Aorta (tissue), 5 donors: ENCODE results near the gene GPA33. TPM values are rescaled to one million over a fixed set of nuclear protein-coding genes. Genes with fewer than 3 reads are reported as not detected.
A peak's percentile ranks its signal among the peaks of the same experiment; 100 is the strongest.

ENCODE experiments used
- ATAC-seq: fragments of 200-7000 bp; cut with Tn5 transposase; one replicate; pipeline ENCODE4 v1.9.1; 2022; ENCODE audit warnings: moderate library complexity; ENCODE audit not compliant: low FRiP score
- DNase-seq, 2 donors: peaks; one replicate each; pipeline ENCODE4 v3.0.0-alpha.2; 2020
- H3K27ac ChIP-seq, 2 donors: one replicate each; pipeline ENCODE4 v1.5.1; 2013; ENCODE audit warnings: low read length in 2 of 2, mild to moderate bottlenecking in 2 of 2, moderate library complexity in 2 of 2, control low read depth in 1 of 2, inconsistent platforms in 1 of 2, low read depth in 1 of 2
- H3K27me3 ChIP-seq, 2 donors: one replicate each; pipeline ENCODE4 v1.6.1; 2013; ENCODE audit warnings: control low read depth in 1 of 2, low read length in 1 of 2, mild to moderate bottlenecking in 1 of 2, moderate library complexity in 1 of 2; ENCODE audit not compliant: insufficient read depth in 2 of 2, control insufficient read depth in 1 of 2
- H3K36me3 ChIP-seq, 2 donors: one replicate each; pipeline ENCODE4 v1.6.1; 2013; ENCODE audit warnings: control low read depth in 1 of 2, low read length in 1 of 2, mild to moderate bottlenecking in 1 of 2; ENCODE audit not compliant: insufficient read depth in 2 of 2, control insufficient read depth in 1 of 2
- H3K4me1 ChIP-seq, 2 donors: one replicate each; pipeline ENCODE4 v1.6.1; 2013; ENCODE audit warnings: low read length in 2 of 2, control low read depth in 1 of 2, mild to moderate bottlenecking in 1 of 2, moderate library complexity in 1 of 2; ENCODE audit not compliant: insufficient read depth in 2 of 2, control insufficient read depth in 1 of 2
- H3K4me3 ChIP-seq, 2 donors: one replicate each; pipeline ENCODE4 v1.5.1; 2013; ENCODE audit warnings: low read length in 2 of 2, control low read depth in 1 of 2, mild to moderate bottlenecking in 1 of 2
- H3K9me3 ChIP-seq: one replicate; pipeline ENCODE4 v1.6.1; 2013; ENCODE audit warnings: mild to moderate bottlenecking, low read length; ENCODE audit not compliant: control insufficient read depth
- WGBS, 2 donors: extraction: QIAGEN DNeasy Blood & Tissue Kit; methylation state at CpG; one replicate each; pipeline ENCODE4 v1.1.7; 2013; 5-methylcytosine and 5-hydroxymethylcytosine counted together
- intact Hi-C, 2 donors: fragments of 100-400 bp; cut with DNase I; formaldehyde crosslinking; loops; one replicate each; pipeline versions ENCODE4 v1.14.2 to v1.15.0; 2022
- polyA plus RNA-seq, 2 donors: library from polyadenylated mRNA; stranded (reverse); fragments of 200-250 nt; gene quantifications; one replicate each; pipeline ENCODE4 v1.2.3, GENCODE V29; 2013
- total RNA-seq, 2 donors: library from RNA; stranded (reverse); fragmentation: NEBNext Ultra II Directional; extraction: Animal tissue kit (Norgen Biotek cat#: 25700); gene quantifications; one replicate each; pipeline ENCODE4 v1.2.1, GENCODE V29; 2021
- donor health status: healthy with polysubstance abuse.
- donor health status: Bipolar disorder and iron deficiency.
- donor health status: DM: no; HTN: no; CAD: no.
- donor health status: DM: no; HTN: no; CAD: no.
- donor health status: DM: yes; HTN: yes; CAD: no.

The GPA33 gene
- total and polyA plus RNA-seq, 4 donors: 0.20 to 8.9 TPM; not detected in 2

DNA sequence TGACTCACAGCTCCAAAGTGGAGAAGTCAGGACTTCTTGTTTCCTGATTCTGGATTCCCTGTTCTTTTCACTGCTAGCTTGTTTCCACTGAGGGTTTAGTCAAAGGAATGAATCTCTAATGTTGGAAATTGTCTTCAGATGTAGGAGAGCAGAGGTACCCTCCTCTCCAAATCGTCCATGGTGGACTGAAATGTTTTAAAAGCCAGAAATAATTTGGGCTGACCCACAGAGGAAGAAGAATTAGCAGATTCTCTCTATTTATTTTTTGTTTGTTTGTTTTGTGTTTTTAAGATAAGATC lies 30.4 kb downstream of the GPA33 start:
- Histone ChIP-seq H3K36me3 (no peaks in the 10 kb centered on the region), H3K4me3 (no peak overlapping the region), H3K27me3 (no peaks in the 10 kb centered on the region), H3K4me1 (no peaks in the 10 kb centered on the region), H3K27ac (no peak overlapping the region), H3K9me3 (no peaks in the 10 kb centered on the region)
- DNase-seq (no peak), ATAC-seq (no peak)
- WGBS, 2 donors: 38 to 39% methylated on average over 1 of the region's 1 CpG
- intact Hi-C loops: loop anchor here (1.0 to 10.0 kb wide), 5 partner anchors 85 to 175 kb away; partner anchors contain the start of gene ILDR2 (in 1 of the 2)

- no peaks in the 10 kb centered on the region for H3K36me3 ChIP-seq
- no peak overlapping the region for H3K4me3 ChIP-seq
- DNase-seq (peak; percentile 76 to 89), ATAC-seq (peak; percentile 84)
- H3K27ac ChIP-seq: no peak overlapping the region
- intact Hi-C loops: loop anchor here (1.0 to 10.0 kb wide), 5 partner anchors 84 to 175 kb away; partner anchors contain the start of gene ILDR2 (in 1 of the 2)
- no peaks in the 10 kb centered on the region for H3K4me1 ChIP-seq
- H3K27me3 ChIP-seq: no peaks in the 10 kb centered on the region
- WGBS, 2 donors: 9 to 11% methylated on average over 17 of the region's 17 CpGs
- H3K9me3 ChIP-seq: no peaks in the 10 kb centered on the region
Measured at GRCh38 chr1:167059045-167059808, 30.9 kb downstream of the GPA33 start.

- Histone ChIP-seq H3K4me3 (no peak overlapping the region), H3K27me3 (no peaks in the 10 kb centered on the region), H3K9me3 (no peaks in the 10 kb centered on the region), H3K36me3 (no peaks in the 10 kb centered on the region), H3K27ac (no peak overlapping the region), H3K4me1 (no peaks in the 10 kb centered on the region)
- no peak for DNase-seq
- ATAC-seq: no peak
- intact Hi-C loops: loop anchor here (5.0 to 10.0 kb wide), 4 partner anchors 82 to 170 kb away; partner anchors contain the start of gene ILDR2 (in 1 of the 2)
- WGBS, 2 donors: 37 to 40% methylated on average over 6 of the region's 6 CpGs
Measured at GRCh38 chr1:167057241-167057688, 32.9 kb downstream of the GPA33 start.

DNA sequence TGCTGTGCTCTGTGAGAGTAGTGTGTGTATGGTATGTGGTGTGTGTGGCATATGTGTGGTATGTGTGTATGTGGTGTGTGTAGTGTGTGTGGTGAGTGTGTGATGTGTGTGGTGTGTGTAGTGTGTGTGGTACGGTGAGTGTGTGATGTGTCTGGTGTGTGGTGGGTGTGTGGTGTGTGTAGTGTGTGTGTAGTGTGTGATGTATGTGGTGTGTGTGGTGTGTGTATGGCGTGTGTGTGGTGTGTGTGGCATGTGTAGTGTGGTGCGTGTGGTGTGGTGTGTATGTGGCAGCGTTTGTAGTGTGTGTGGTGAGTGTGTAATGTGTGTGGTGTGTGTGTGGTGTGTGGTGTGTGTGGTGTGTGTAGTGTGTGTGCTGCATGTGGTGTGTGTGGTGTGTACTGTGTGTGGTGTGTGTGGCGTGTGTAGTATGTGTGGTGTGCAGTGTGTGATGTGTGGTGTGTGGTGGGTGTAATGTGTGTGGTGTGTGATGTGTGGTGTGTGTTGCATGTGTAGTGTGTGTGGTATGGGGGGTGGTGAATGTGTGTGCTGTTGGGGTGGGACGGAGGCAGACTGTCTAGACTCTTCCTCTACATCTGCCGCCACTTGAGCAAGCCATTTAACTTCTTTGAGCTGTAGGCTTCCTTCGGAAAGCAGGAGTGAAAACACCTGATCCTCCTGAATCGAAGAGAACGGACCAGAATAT lies 33.5 kb downstream of the GPA33 start:
- Histone ChIP-seq H3K27me3 (no peaks in the 10 kb centered on the region), H3K27ac (no peak overlapping the region), H3K9me3 (no peaks in the 10 kb centered on the region), H3K4me3 (no peak overlapping the region), H3K4me1 (no peaks in the 10 kb centered on the region), H3K36me3 (no peaks in the 10 kb centered on the region)
- intact Hi-C loops: loop anchor here (5.0 to 10.0 kb wide), 4 partner anchors 82 to 169 kb away; partner anchors contain the start of gene ILDR2 (in 1 of the 2)
- DNase-seq (no peak), ATAC-seq (no peak)
- 56 to 57% methylated on average over 10 of the region's 10 CpGs for WGBS, 2 donors

DNA sequence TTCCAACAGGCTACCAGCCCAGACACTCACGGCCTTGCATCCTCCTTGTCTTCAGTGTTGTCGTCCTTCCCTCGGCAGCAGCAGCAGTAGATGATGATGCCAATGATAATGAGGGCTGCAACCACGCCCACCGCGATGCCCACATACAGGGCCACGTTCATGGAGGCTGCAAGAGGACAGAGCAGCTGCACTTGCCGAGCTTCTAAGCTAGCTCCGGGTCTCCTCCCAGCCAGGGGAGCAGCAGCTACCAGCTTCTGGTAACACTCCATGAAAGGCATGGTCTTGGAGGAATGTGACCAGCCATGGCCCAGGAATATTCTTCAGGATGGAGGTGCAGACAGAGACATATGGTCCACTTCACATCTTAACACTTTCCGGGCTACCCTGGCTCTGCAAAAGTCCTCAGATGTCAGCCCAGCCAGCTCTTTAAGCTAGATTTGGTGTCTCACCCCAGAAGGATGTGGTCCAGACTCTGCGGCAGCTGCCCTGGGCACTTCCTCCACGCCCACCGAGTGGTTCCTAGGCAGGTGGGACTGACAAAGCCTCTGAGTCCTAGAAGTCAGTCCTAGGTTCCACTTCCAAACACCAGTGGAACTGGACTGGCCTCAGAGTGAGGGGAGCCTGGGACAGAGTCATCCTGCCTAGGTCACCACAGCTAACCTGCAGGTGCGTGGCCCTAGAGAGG lies 35.1 kb downstream of the GPA33 start:
- ATAC-seq (no peak), DNase-seq (no peak)
- intact Hi-C loops: loop anchor here (5.0 to 10.0 kb wide), 4 partner anchors 80 to 168 kb away; partner anchors contain the start of gene ILDR2 (in 1 of the 2)
- Histone ChIP-seq H3K27me3 (no peaks in the 10 kb centered on the region), H3K4me3 (no peak overlapping the region), H3K9me3 (no peaks in the 10 kb centered on the region), H3K27ac (no peak overlapping the region), H3K36me3 (no peaks in the 10 kb centered on the region), H3K4me1 (no peaks in the 10 kb centered on the region)
- 81 to 85% methylated on average over 14 of the region's 14 CpGs for WGBS, 2 donors

GRCh38 chr1:167054531-167054930 lies 35.6 kb downstream of the GPA33 start:
- Histone ChIP-seq H3K9me3 (no peaks in the 10 kb centered on the region), H3K27me3 (no peaks in the 10 kb centered on the region), H3K4me3 (no peak overlapping the region), H3K27ac (no peak overlapping the region), H3K4me1 (no peaks in the 10 kb centered on the region), H3K36me3 (no peaks in the 10 kb centered on the region)
- intact Hi-C loops: loop anchor here in 1 of 2 donors (10.0 kb wide), 1 partner anchor 80 kb away; the partner anchor contains the start of gene ILDR2
- 40 to 41% methylated on average over 3 of the region's 3 CpGs for WGBS, 2 donors
- ATAC-seq (no peak), DNase-seq (no peak)

- Histone ChIP-seq H3K27ac (no peak overlapping the region), H3K36me3 (no peaks in the 10 kb centered on the region), H3K27me3 (no peaks in the 10 kb centered on the region), H3K4me3 (no peak overlapping the region), H3K9me3 (no peaks in the 10 kb centered on the region), H3K4me1 (no peaks in the 10 kb centered on the region)
- ATAC-seq: no peak
- 77 to 80% methylated on average over 8 of the region's 8 CpGs for WGBS, 2 donors
- no peak for DNase-seq
- intact Hi-C loops: loop anchor here in 1 of 2 donors (10.0 kb wide), 1 partner anchor 78 kb away; the partner anchor contains the start of gene ILDR2
Measured at GRCh38 chr1:167052389-167052788, 37.8 kb downstream of the GPA33 start.

GRCh38 chr1:167051907-167052306 lies 38.3 kb downstream of the GPA33 start:
- no peak overlapping the region for H3K4me3 ChIP-seq
- no peaks in the 10 kb centered on the region for H3K27me3 ChIP-seq
- no peaks in the 10 kb centered on the region for H3K36me3 ChIP-seq
- H3K9me3 ChIP-seq: no peaks in the 10 kb centered on the region
- 93 to 97% methylated on average over 5 of the region's 5 CpGs for WGBS, 2 donors
- DNase-seq: no peak
- intact Hi-C loops: loop anchor here in 1 of 2 donors (10.0 kb wide), 1 partner anchor 77 kb away; the partner anchor contains the start of gene ILDR2
- H3K27ac ChIP-seq: no peak overlapping the region
- no peak for ATAC-seq
- H3K4me1 ChIP-seq: no peaks in the 10 kb centered on the region
